CD4-positive, alpha-beta memory T cell (primary cell): ENCODE data around the gene SBNO2. TPM values are rescaled to one million over a fixed set of nuclear protein-coding genes. Genes with fewer than 3 reads are reported as not detected.

ENCODE experiments used
- CTCF ChIA-PET: fragments of 350-600 bp; sonication (Branson Sonifier 250); formaldehyde crosslinking; loops from one replicate; lab custom pipeline; 2021; ENCODE audit warnings: inconsistent platforms; ENCODE audit not compliant: partially characterized antibody; lab: Charles Lee
- POLR2A ChIA-PET: fragments of 350-600 bp; sonication (Branson Sonifier 250); formaldehyde crosslinking; loops from one replicate; lab custom pipeline; 2021; ENCODE audit not compliant: partially characterized antibody; lab: Charles Lee
- DNase-seq, 5 donors: peaks; one replicate each; pipeline versions ENCODE4 v3.0.0 to v3.0.0-alpha.2; 2020 to 2022; ENCODE audit warnings: mixed read lengths in 1 of 5
- H3K27ac ChIP-seq: one replicate; pipeline ENCODE4 v1.7.0; 2013; ENCODE audit warnings: low read depth, low read length
- H3K27me3 ChIP-seq: 2 replicates; pipeline ENCODE4 v1.7.0; 2013; ENCODE audit warnings: mild to moderate bottlenecking, low read length, moderate library complexity; ENCODE audit not compliant: insufficient read depth
- H3K36me3 ChIP-seq: 2 replicates; pipeline ENCODE4 v1.7.0; 2013; ENCODE audit warnings: mild to moderate bottlenecking, low read length, moderate library complexity; ENCODE audit not compliant: insufficient read depth
- H3K4me1 ChIP-seq: 2 replicates; pipeline ENCODE4 v1.7.0; 2013; ENCODE audit warnings: mild to moderate bottlenecking, low read length, moderate library complexity; ENCODE audit not compliant: insufficient read depth
- H3K4me3 ChIP-seq, 2 donors: one replicate each; pipeline ENCODE4 v1.7.0; 2013; ENCODE audit warnings: low read length in 2 of 2, mild to moderate bottlenecking in 1 of 2
- H3K9me3 ChIP-seq, 2 donors: one replicate each; pipeline ENCODE4 v1.7.0; 2013; ENCODE audit warnings: low read length in 2 of 2, control low read depth in 1 of 2; ENCODE audit not compliant: control insufficient read depth in 1 of 2
- H3K27ac Mint-ChIP-seq, 7 donors: one replicate each; pipeline ENCODE4 v1.8.0; 2020 to 2021; ENCODE audit warnings: mixed read lengths in 7 of 7, mild to moderate bottlenecking in 6 of 7, inconsistent platforms in 3 of 7, moderate library complexity in 3 of 7
- H3K27me3 Mint-ChIP-seq, 2 donors: one replicate each; pipeline ENCODE4 v1.8.0; 2020 to 2021; ENCODE audit warnings: mixed read lengths in 2 of 2
- H3K36me3 Mint-ChIP-seq, 2 donors: one replicate each; pipeline ENCODE4 v1.8.0; 2020 to 2021; ENCODE audit warnings: mixed read lengths in 2 of 2, inconsistent platforms in 1 of 2, mild to moderate bottlenecking in 1 of 2
- H3K4me1 Mint-ChIP-seq, 4 donors: one replicate each; pipeline ENCODE4 v1.8.0; 2020 to 2021; ENCODE audit warnings: mixed read lengths in 4 of 4, mild to moderate bottlenecking in 1 of 4
- H3K4me3 Mint-ChIP-seq, 8 donors: one replicate each; pipeline ENCODE4 v1.8.0; 2020 to 2021; ENCODE audit warnings: mixed read lengths in 8 of 8, mild to moderate bottlenecking in 7 of 8, moderate library complexity in 6 of 8, inconsistent platforms in 3 of 8
- H3K9me3 Mint-ChIP-seq, 8 donors: one replicate each; pipeline ENCODE4 v1.8.0; 2020 to 2021; ENCODE audit warnings: mixed read lengths in 8 of 8, mild to moderate bottlenecking in 5 of 8, inconsistent platforms in 3 of 8, moderate library complexity in 1 of 8
- intact Hi-C: fragments of 100-400 bp; cut with micrococcal nuclease; formaldehyde crosslinking; loops from one replicate; pipeline ENCODE4 v1.15.1; 2023
- polyA plus RNA-seq, 2 donors: library from polyadenylated mRNA; unstranded; fragments of 300-500 nt; fragmentation: Illumina TruSeq; gene quantifications; one replicate each; pipeline ENCODE4 v1.2.3, GENCODE V29; 2021
- total RNA-seq, 2 experiments: library from RNA; stranded (reverse); gene quantifications; one replicate each; pipeline ENCODE4 v1.2.3, GENCODE V29; 2021

SBNO2 gene
- total and polyA plus RNA-seq, 4 experiments from 2014 or later: 0.37 to 98.6 (median 48.1) TPM

- H3K4me3 Mint-ChIP-seq: peak overlapping the region in 1 of 8 donors; percentile 33
- Histone ChIP-seq H3K4me1 (no peaks in the 10 kb centered on the region), H3K9me3 (no peaks in the 10 kb centered on the region), H3K4me3 (no peak overlapping the region), H3K36me3 (no peaks in the 10 kb centered on the region), H3K27me3 (no peaks in the 10 kb centered on the region), H3K27ac (no peak overlapping the region)
- H3K9me3 Mint-ChIP-seq: no peaks in the 10 kb centered on the region
- no peaks in the 10 kb centered on the region for H3K27me3 Mint-ChIP-seq
- H3K27ac Mint-ChIP-seq: peak overlapping the region in 3 of 7 donors; percentile 35 to 54 (median 44)
- POLR2A ChIA-PET: interaction anchor here (1.5 kb wide), 1 partner anchor 12 kb away, joined by 4 read pairs; the partner anchor contains the start of gene SBNO2
- DNase-seq: no peak
- H3K4me1 Mint-ChIP-seq: peaks cover 3 to 8% (median 5%) of the 10 kb centered on the region in 4 donors
- CTCF ChIA-PET: no interaction called here
- H3K36me3 Mint-ChIP-seq: peaks cover 0 to 4% of the 10 kb centered on the region in 2 donors
- intact Hi-C loops: no loop called here
These were observed 11.4 kb downstream of the SBNO2 start for GRCh38 chr19:1162404-1163282.

GRCh38 chr19:1161716-1162115, 12.4 kb downstream of the SBNO2 start:
- CTCF ChIA-PET: no interaction called here
- Histone ChIP-seq H3K9me3 (no peaks in the 10 kb centered on the region), H3K36me3 (no peaks in the 10 kb centered on the region), H3K4me3 (no peak overlapping the region), H3K27ac (no peak overlapping the region), H3K27me3 (no peaks in the 10 kb centered on the region), H3K4me1 (no peaks in the 10 kb centered on the region)
- no peak overlapping the region for H3K27ac Mint-ChIP-seq
- peaks cover 0 to 4% of the 10 kb centered on the region in 2 donors for H3K36me3 Mint-ChIP-seq
- H3K4me3 Mint-ChIP-seq: no peak overlapping the region
- H3K9me3 Mint-ChIP-seq: no peaks in the 10 kb centered on the region
- H3K4me1 Mint-ChIP-seq: peaks cover 3 to 8% (median 5%) of the 10 kb centered on the region in 4 donors
- no peaks in the 10 kb centered on the region for H3K27me3 Mint-ChIP-seq
- intact Hi-C loops: no loop called here
- no peak for DNase-seq
- POLR2A ChIA-PET: no interaction called here

- DNase-seq: no peak
- Histone ChIP-seq H3K27me3 (no peaks in the 10 kb centered on the region), H3K4me1 (no peaks in the 10 kb centered on the region), H3K4me3 (no peak overlapping the region), H3K36me3 (no peaks in the 10 kb centered on the region), H3K27ac (no peak overlapping the region), H3K9me3 (no peaks in the 10 kb centered on the region)
- intact Hi-C loops: no loop called here
- Mint-ChIP-seq H3K36me3 (peaks cover 0 to 6% of the 10 kb centered on the region in 2 donors), H3K27ac (no peak overlapping the region), H3K4me1 (peaks cover 3 to 8% (median 7%) of the 10 kb centered on the region in 4 donors), H3K4me3 (no peak overlapping the region), H3K27me3 (no peaks in the 10 kb centered on the region), H3K9me3 (no peaks in the 10 kb centered on the region)
- ChIA-PET CTCF (no interaction called here), POLR2A (no interaction called here)
These were observed 14.0 kb downstream of the SBNO2 start for GRCh38 chr19:1159864-1160595.

GRCh38 chr19:1158885-1159448, 15.1 kb downstream of the SBNO2 start:
- H3K9me3 ChIP-seq: no peaks in the 10 kb centered on the region
- H3K27me3 ChIP-seq: no peaks in the 10 kb centered on the region
- DNase-seq: no peak
- H3K27ac ChIP-seq: no peak overlapping the region
- ChIA-PET CTCF (no interaction called here), POLR2A (no interaction called here)
- H3K36me3 ChIP-seq: no peaks in the 10 kb centered on the region
- no peak overlapping the region for H3K4me3 Mint-ChIP-seq
- no peaks in the 10 kb centered on the region for H3K27me3 Mint-ChIP-seq
- no peaks in the 10 kb centered on the region for H3K9me3 Mint-ChIP-seq
- peaks cover 0 to 6% of the 10 kb centered on the region in 2 donors for H3K36me3 Mint-ChIP-seq
- intact Hi-C loops: no loop called here
- no peak overlapping the region for H3K27ac Mint-ChIP-seq
- peaks cover 3 to 8% (median 7%) of the 10 kb centered on the region in 4 donors for H3K4me1 Mint-ChIP-seq
- H3K4me1 ChIP-seq: no peaks in the 10 kb centered on the region
- no peak overlapping the region for H3K4me3 ChIP-seq

GRCh38 chr19:1157931-1158884, 15.9 kb downstream of the SBNO2 start:
- H3K36me3 ChIP-seq: no peaks in the 10 kb centered on the region
- CTCF ChIA-PET: no interaction called here
- intact Hi-C loops: no loop called here
- no peaks in the 10 kb centered on the region for H3K27me3 Mint-ChIP-seq
- H3K36me3 Mint-ChIP-seq: peaks cover 0 to 6% of the 10 kb centered on the region in 2 donors
- no peak for DNase-seq
- no peak overlapping the region for H3K27ac Mint-ChIP-seq
- H3K9me3 ChIP-seq: no peaks in the 10 kb centered on the region
- H3K27me3 ChIP-seq: no peaks in the 10 kb centered on the region
- H3K4me3 Mint-ChIP-seq: no peak overlapping the region
- H3K27ac ChIP-seq: no peak overlapping the region
- H3K9me3 Mint-ChIP-seq: no peaks in the 10 kb centered on the region
- H3K4me3 ChIP-seq: no peak overlapping the region
- POLR2A ChIA-PET: no interaction called here
- no peaks in the 10 kb centered on the region for H3K4me1 ChIP-seq
- peaks cover 3 to 8% (median 7%) of the 10 kb centered on the region in 4 donors for H3K4me1 Mint-ChIP-seq

GRCh38 chr19:1156830-1157615, 17.0 kb downstream of the SBNO2 start:
- Mint-ChIP-seq H3K4me1 (peaks cover 0 to 3% (median under 1%) of the 10 kb centered on the region in 4 donors), H3K27me3 (no peaks in the 10 kb centered on the region), H3K36me3 (peaks cover 0 to 5% of the 10 kb centered on the region in 2 donors), H3K9me3 (no peaks in the 10 kb centered on the region), H3K27ac (peak overlapping the region in 2 of 7 donors; percentile 7 to 12), H3K4me3 (no peak overlapping the region)
- ChIA-PET POLR2A (no interaction called here), CTCF (no interaction called here)
- Histone ChIP-seq H3K36me3 (peaks cover 4% of the 10 kb centered on the region), H3K4me1 (no peaks in the 10 kb centered on the region), H3K9me3 (no peaks in the 10 kb centered on the region), H3K4me3 (no peak overlapping the region), H3K27me3 (no peaks in the 10 kb centered on the region), H3K27ac (no peak overlapping the region)
- intact Hi-C loops: no loop called here
- no peak for DNase-seq
